Right renal pelvis (tissue), 4 donors: ENCODE measurements around the gene TCEA3. TPM values are rescaled to one million over a fixed set of nuclear protein-coding genes. Genes with fewer than 3 reads are reported as not detected.

Source experiments
- DNase-seq, 4 donors: peaks; one replicate each; pipeline ENCODE4 v3.0.0-alpha.2; 2013; ENCODE audit warnings: low read depth in 4 of 4, low spot score in 3 of 4, missing footprints in 1 of 4
- polyA plus RNA-seq, 4 donors: library from polyadenylated mRNA; unstranded; fragments of 120-200 nt; gene quantifications; one replicate each; pipeline ENCODE4 v1.2.1, GENCODE V29; 2013; ENCODE audit not compliant: insufficient read length in 4 of 4

Gene TCEA3
- polyA plus RNA-seq, 4 donors: 31.1 to 51.6 (median 47.5) TPM

GRCh38 chr1:23448846-23449245, 24.3 kb upstream of the TCEA3 start:
- DNase-seq: no peak

GRCh38 chr1:23446661-23447310, 22.2 kb upstream of the TCEA3 start:
- DNase-seq: no peak

GRCh38 chr1:23444596-23445390, 20.2 kb upstream of the TCEA3 start:
- no peak for DNase-seq

- no peak for DNase-seq
These were observed 19.6 kb upstream of the TCEA3 start for GRCh38 chr1:23444104-23444533.

- no peak for DNase-seq
These were observed 18.2 kb upstream of the TCEA3 start for GRCh38 chr1:23442751-23443150.

- no peak for DNase-seq
These were observed 17.0 kb upstream of the TCEA3 start for GRCh38 chr1:23441446-23442148.

- DNase-seq: no peak
These were observed 14.0 kb upstream of the TCEA3 start for GRCh38 chr1:23438545-23438944.

- DNase-seq: no peak
These were observed 12.8 kb upstream of the TCEA3 start for GRCh38 chr1:23437355-23437664.

GRCh38 chr1:23436520-23437354, 12.2 kb upstream of the TCEA3 start:
- DNase-seq: no peak

- no peak for DNase-seq
These were observed 9.8 kb upstream of the TCEA3 start for GRCh38 chr1:23434260-23434775.

GRCh38 chr1:23433122-23433521, 8.6 kb upstream of the TCEA3 start:
- no peak for DNase-seq

GRCh38 chr1:23431431-23431830, 6.9 kb upstream of the TCEA3 start:
- DNase-seq: no peak

GRCh38 chr1:23430803-23431202, 6.3 kb upstream of the TCEA3 start:
- no peak for DNase-seq

GRCh38 chr1:23428136-23428905, 3.8 kb upstream of the TCEA3 start:
- DNase-seq: no peak

GRCh38 chr1:23427550-23427949, 3.0 kb upstream of the TCEA3 start:
- no peak for DNase-seq

GRCh38 chr1:23426828-23427227, 2.3 kb upstream of the TCEA3 start:
- no peak for DNase-seq

GRCh38 chr1:23425193-23425494, 596 bp upstream of the TCEA3 start:
- no peak for DNase-seq

GRCh38 chr1:23423415-23424292, 894 bp downstream of the TCEA3 start:
- DNase-seq: no peak

GRCh38 chr1:23422941-23423340, 1.6 kb downstream of the TCEA3 start:
- DNase-seq: no peak
